ENCODE results near the gene JAKMIP1.

The JAKMIP1 gene

GRCh38 chr4:6087669-6088341 lies 112.5 kb downstream of the JAKMIP1 start:
- no peak for DNase-seq

- no peak for DNase-seq
Observed at GRCh38 chr4:6086846-6087245, 113.5 kb downstream of the JAKMIP1 start.

GRCh38 chr4:6085691-6086628 lies 114.4 kb downstream of the JAKMIP1 start:
- no peak for DNase-seq

- DNase-seq = no peak
Observed at GRCh38 chr4:6085028-6085690, 115.2 kb downstream of the JAKMIP1 start.

DNA sequence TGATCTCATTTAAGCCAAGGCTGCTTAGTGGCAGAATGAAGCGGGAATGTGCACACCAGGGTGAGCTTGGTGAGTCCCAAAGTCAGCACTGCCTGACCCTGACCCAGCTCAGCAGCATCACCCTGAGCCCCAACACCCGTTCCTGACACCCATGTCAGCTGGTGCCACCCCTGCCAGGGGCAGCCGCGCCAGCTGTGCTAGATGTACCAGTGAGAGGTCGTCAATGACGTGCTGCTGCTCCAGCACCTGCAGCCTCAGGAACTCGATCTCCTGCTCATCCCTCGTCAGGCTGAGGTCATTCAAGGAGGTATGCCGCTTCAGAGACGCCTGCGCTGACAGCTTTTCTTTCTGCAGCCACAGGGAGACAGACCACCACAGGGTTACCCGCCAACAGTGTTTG lies 120.4 kb downstream of the JAKMIP1 start:
- no peak for DNase-seq

DNA sequence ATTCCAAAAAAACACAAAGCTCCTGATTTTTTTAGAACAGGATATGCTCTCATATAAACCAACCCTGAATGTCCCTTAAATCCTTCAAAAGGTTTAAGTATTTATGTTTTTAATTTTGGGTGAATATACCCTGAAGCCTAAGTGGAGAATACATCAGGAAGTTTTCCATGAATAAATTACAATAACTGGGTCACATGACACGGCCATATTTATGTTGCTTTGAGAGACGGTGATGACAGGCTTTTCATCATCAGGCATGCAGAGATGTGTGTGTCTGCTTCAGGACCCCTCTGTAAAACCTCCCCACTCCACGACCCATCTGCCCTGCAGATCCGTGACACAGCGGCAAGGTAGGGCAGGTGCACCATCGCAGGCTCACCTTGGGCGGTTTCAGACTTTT lies 121.8 kb downstream of the JAKMIP1 start:
- no peak for DNase-seq

GRCh38 chr4:6076391-6076790 lies 124.0 kb downstream of the JAKMIP1 start:
- no peak for DNase-seq

DNA sequence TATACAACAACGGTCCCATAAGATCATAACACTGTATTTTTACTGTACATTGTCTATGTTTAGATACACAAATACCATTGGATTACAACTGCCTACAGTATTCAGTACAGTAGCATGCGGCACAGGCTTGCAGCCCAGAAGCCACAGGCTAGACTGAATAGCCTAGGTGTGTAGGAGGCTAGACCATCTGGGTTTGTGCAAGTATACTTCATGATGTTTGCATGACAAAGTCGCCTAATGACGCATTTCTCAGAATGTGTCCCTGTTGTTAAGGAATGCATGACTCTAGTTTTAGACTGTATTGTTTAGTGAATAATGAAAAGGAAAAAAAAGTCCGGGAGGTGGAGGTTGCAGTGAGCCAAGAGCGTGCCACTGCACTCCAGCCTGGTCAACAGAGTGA lies 125.6 kb downstream of the JAKMIP1 start:
- DNase-seq = no peak

- DNase-seq = no peak
Observed at GRCh38 chr4:6071959-6072720, 128.2 kb downstream of the JAKMIP1 start.

DNA sequence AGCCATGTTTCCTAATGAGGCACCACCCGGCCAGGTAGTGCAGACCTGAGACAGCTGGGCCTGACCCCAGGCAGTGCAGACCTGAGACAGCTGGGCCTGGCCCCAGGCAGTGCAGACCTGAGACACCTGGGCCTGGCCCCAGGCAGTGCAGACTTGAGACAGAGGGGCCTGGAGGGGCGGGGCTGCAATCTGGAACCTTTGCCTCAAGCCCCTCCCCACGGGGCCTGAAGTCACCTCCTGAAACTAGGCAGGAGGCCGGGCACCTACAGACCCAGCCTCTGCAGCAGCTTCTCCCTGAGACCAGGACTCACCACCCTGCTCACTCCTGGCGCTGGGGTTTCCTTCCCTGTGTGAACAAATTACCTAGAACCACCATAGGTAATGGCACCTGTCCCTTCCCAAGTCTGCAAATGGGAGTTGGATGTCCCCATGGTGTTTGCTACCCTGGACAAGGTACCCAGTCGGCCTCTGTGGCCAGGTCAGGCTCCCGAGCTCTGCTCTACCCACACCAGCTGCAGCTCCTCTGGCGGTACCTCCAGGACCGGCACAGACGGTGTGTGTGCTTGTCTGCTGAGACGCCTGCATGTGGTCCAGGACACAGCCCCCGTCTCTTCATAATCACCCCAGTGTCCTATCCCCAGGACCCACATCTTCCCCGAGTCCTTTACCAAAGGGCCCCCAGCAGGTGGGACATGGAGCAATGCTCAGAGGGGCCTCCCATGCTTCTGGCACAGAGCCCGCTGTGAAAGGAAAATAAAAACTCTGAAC lies 129.0 kb downstream of the JAKMIP1 start:
- no peak for DNase-seq

DNA sequence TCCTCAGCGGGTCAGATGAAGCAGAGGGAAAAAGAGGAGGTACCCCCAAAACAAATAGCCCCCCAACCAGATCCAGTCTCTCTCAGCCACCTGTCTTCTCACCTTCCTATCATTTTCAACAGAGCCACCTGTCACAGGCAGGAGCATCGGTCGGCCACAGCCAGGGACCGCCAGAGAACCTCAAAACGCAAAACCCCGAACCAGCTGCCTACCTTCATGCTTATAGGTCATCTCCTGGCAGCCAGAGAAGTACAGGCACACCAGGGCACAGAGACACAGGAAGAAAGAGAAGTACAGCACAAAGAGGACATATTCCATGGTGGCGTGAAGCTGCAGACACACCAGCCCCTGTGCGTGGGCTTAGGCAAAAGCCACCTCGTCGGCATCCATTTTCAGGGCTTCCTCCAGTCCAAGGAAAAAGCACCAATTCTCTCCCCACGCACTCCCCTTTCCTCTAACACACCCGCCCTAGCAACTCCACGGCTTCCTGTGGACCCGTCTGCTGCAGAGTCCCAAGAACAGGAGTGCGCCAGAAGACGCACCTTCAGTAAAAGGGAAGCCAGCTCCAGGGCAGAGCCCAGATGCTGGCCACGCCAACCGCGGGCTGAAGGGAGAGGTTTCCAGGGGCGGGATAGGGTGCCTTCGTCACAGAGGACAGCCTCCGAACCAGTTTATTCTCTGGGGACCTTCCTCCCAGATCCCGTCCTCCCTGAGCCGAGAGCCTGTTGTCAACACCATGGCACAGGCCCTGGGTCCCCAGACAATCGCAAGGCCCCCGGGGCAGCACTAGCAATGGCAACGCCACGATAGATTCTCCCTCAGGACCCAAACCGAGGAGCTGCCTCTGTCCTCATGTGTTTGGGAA lies 130.3 kb downstream of the JAKMIP1 start:
- no peak for DNase-seq

- no peak for DNase-seq
Observed at GRCh38 chr4:6068986-6069385, 131.4 kb downstream of the JAKMIP1 start.

- DNase-seq = no peak
Observed at GRCh38 chr4:6065934-6066590, 134.3 kb downstream of the JAKMIP1 start.

DNA sequence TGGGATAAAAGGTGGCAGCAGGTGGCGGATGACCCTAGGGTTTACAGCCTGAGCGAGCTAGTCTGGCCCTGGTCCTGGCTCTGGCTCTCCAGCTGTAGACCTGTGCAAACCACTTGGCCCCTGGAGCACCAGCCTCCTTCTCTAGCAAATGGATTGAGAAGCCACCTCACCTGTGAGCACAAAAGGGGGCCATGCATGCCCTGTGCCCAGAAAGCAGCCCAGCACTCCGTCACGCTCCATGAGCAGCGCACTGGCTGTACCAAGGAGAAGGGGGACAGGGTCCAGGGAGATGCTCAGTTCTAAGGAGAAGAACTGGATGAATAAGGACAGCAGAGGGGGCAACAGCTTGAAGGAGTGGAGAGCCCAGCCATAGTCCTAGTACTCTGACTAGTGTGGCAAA lies 135.2 kb downstream of the JAKMIP1 start:
- no peak for DNase-seq

DNA sequence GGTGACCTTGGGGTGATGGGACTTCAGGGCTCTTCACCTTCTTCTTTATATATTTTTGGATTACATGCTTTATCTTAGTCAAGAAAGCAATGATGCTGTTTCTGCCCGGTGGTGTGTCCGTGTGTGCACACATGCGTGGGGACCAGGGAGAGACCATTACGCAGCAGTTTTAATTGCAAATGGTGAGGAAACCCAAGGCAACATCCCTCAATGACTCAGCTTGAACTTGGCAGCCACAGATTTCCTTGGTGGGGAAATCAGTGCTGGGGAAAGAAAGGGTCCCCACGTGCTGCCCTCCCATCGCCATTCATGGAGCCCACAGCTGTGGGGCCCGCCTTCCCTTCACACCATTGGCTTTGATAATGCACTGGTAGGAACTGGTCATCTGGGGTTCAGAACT lies 136.0 kb downstream of the JAKMIP1 start:
- DNase-seq = no peak

DNA sequence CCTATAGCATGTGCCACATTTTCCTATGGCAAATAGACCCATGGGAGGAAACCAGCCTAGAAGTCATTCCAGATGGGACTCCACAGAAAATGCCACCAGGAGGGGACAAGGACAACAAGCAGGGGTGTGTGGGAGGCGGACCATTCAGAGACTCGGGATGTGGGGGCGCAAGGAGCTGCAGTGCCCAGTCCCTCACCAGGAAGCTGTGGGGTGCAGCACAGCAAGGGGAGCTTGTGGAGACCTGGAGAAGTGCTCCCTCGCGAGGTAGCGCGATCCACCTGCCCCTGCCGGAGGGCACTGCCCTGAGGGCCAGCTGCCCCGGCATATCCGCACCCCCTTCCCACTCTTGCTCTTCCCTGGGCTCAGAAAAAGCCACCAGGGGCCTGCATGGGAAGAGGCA lies 136.7 kb downstream of the JAKMIP1 start:
- DNase-seq = no peak

DNA sequence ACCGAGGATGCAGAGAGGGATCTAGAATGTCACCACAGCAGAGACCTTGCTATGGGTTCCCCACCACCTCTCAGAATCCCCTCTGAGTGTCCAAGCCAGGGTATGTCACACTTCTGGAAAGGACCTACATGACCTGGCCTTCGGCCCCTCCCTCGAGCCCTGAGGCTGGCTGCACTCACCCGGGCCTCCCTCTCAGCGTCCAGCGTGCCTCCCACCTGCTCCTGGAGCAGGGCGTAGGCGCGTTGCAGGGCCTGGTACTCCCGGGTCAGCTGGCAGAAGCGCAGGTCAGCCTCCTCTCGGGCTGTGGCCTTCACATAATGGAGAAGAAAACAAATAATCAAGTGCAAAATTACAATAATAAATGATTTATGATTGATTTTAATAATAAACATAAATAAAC lies 138.2 kb downstream of the JAKMIP1 start:
- DNase-seq = no peak

GRCh38 chr4:6059375-6059805 lies 141.0 kb downstream of the JAKMIP1 start:
- DNase-seq = no peak

DNA sequence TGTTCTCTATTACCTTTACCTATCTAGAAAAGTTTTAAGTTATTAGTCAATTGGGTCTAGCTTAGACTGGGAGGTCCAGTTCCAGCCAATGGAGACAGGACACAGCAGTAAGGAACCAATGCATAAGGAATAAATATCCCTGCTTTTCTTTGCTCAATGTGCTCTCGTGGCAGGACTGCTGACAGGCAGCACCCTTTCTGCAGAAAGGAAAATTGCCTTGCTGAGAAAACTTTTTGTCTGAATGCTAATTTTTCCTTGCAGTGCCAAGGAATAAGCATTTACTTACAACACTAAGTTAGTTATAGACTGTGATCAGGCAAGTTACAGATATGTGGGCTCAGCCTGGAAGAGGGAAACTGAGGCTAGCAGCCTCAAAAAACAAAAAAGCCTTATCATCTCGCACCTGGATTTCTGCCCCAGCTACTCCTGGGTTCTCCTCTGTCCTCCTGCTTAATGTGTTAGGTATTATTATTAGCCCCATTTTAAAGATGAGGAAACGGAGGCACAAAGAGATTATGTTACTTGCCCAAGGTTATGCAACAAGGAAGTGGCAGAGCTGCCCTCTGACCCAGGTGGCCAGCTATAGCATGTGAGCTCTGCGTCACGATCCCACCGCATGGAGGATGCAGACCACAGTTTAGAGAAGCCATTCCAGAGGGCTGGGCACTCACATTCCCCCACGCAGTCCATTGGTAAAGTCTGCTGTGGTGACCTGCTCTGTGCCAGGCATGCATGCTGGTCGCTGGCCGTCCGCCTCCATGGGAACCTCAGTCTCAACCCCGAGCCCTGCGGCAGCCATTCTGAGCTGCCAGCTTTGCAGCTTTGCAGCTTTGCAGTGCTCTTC lies 141.6 kb downstream of the JAKMIP1 start:
- DNase-seq = no peak
